Neural cell (in vitro differentiated cells): Measurements from ENCODE around the gene ZNF132. TPM values are rescaled to one million over a fixed set of nuclear protein-coding genes. Genes with fewer than 3 reads are reported as not detected.

Experiments
- H2AFZ ChIP-seq: fragments of 200-600, 300-800 bp; sonication (generic), shearing (Covaris generic); 2 replicates; pipeline ENCODE4 v1.6.0; 2014; ENCODE audit warnings: low read depth, mild to moderate bottlenecking, antibody characterized with exemption, low read length, moderate library complexity
- H3F3A ChIP-seq: fragments of 200-600 bp; shearing (Covaris generic); 2 replicates; pipeline ENCODE4 v1.6.1; 2016; ENCODE audit warnings: mild to moderate bottlenecking, moderate library complexity, mixed read lengths, antibody characterized with exemption, low read length; ENCODE audit not compliant: insufficient read depth, poor library complexity, severe bottlenecking
- H3K27ac ChIP-seq: fragments of 200-600, 300-800 bp; sonication (generic), shearing (Covaris generic); 2 replicates; pipeline ENCODE4 v1.5.1; 2014; ENCODE audit warnings: mild to moderate bottlenecking, low read length, moderate library complexity
- H3K27me3 ChIP-seq: fragments of 300-800, 200-600 bp; sonication (generic), shearing (Covaris generic); 2 replicates; pipeline ENCODE4 v1.6.0; 2014; ENCODE audit warnings: mild to moderate bottlenecking, low read depth, low read length, moderate library complexity; ENCODE audit not compliant: insufficient read depth
- H3K36me3 ChIP-seq: fragments of 300-800, 200-600 bp; sonication (generic), shearing (Covaris generic); 2 replicates; pipeline ENCODE4 v1.5.1; 2014; ENCODE audit warnings: mild to moderate bottlenecking, antibody characterized with exemption, low read length, moderate library complexity; ENCODE audit not compliant: insufficient read depth
- H3K4me2 ChIP-seq: fragments of 300-800, 200-600 bp; sonication (generic), shearing (Covaris generic); 2 replicates; pipeline ENCODE4 v1.6.0; 2014; ENCODE audit warnings: mild to moderate bottlenecking, low read length
- H3K4me3 ChIP-seq: fragments of 300-800, 200-600 bp; sonication (generic), shearing (Covaris generic); 2 replicates; pipeline ENCODE4 v1.5.1; 2014; ENCODE audit warnings: mild to moderate bottlenecking, low read length, moderate library complexity
- H3K79me2 ChIP-seq: fragments of 200-600 bp; shearing (Covaris generic); replicated peaks from 2 replicates; pipeline ENCODE4 v1.6.0; 2014; ENCODE audit warnings: mild to moderate bottlenecking, low read length, moderate library complexity; ENCODE audit not compliant: insufficient read depth
- H3K9ac ChIP-seq: fragments of 300-800, 200-600 bp; sonication (generic), shearing (Covaris generic); 2 replicates; pipeline ENCODE4 v1.6.1; 2016; ENCODE audit warnings: mild to moderate bottlenecking, low read length, mixed read lengths
- H3K9me2 ChIP-seq: fragments of 200-600 bp; shearing (Covaris generic); 2 replicates; pipeline ENCODE4 v1.6.1; 2016; ENCODE audit warnings: mild to moderate bottlenecking, low read length, mixed read lengths; ENCODE audit not compliant: insufficient read depth
- H3K9me3 ChIP-seq: fragments of 200-600, 300-800 bp; sonication (generic), shearing (Covaris generic); 2 replicates; pipeline ENCODE4 v1.6.1; 2016; ENCODE audit warnings: mild to moderate bottlenecking, mixed run types, low read length, moderate library complexity, mixed read lengths
- H4K20me1 ChIP-seq: fragments of 200-600 bp; shearing (Covaris generic); 2 replicates; pipeline ENCODE4 v1.6.1; 2016; ENCODE audit warnings: mild to moderate bottlenecking, mixed run types; ENCODE audit not compliant: insufficient read depth
- EP300 ChIP-seq: fragments of 450-650 bp; conservative IDR thresholded peaks from 2 replicates; pipeline ENCODE4 v1.6.1; 2014; ENCODE audit warnings: antibody characterized with exemption, mild to moderate bottlenecking, moderate library complexity; ENCODE audit not compliant: poor library complexity, severe bottlenecking
- EZH2 ChIP-seq: fragments of 200-600, 300-800 bp; shearing (Covaris generic), sonication (generic); IDR thresholded peaks from 2 replicates; pipeline ENCODE4 v1.6.1; 2014; ENCODE audit warnings: antibody characterized with exemption, low read length, borderline replicate concordance, mild to moderate bottlenecking; ENCODE audit not compliant: insufficient read depth, poor library complexity, severe bottlenecking
- MXI1 ChIP-seq: fragments of 450-650 bp; conservative IDR thresholded peaks from 2 replicates; pipeline ENCODE4 v1.6.1; 2014; ENCODE audit warnings: antibody characterized with exemption, mild to moderate bottlenecking; ENCODE audit not compliant: poor library complexity, severe bottlenecking
- POLR2AphosphoS5 ChIP-seq: IDR thresholded peaks from 2 replicates; pipeline ENCODE4 v1.6.1; 2012
- RAD21 ChIP-seq: fragments of 450-650 bp; conservative IDR thresholded peaks from 2 replicates; pipeline ENCODE4 v1.6.1; 2014; ENCODE audit warnings: antibody characterized with exemption, mild to moderate bottlenecking, moderate library complexity
- SMC3 ChIP-seq: fragments of 450-650 bp; conservative IDR thresholded peaks from 2 replicates; pipeline ENCODE4 v1.6.1; 2014; ENCODE audit warnings: antibody characterized with exemption, mild to moderate bottlenecking, moderate library complexity; ENCODE audit not compliant: poor library complexity
- TAF1 ChIP-seq: IDR thresholded peaks from 2 replicates; pipeline ENCODE4 v1.6.1; 2012; ENCODE audit warnings: low read depth
- polyA plus RNA-seq: library from polyadenylated mRNA; depleted of rRNA; stranded (reverse); fragments of >200 nt; gene quantifications from 2 replicates; pipeline ENCODE4 v1.2.3, GENCODE V29; 2014
- TF ChIP-seq, protein P1 (sequence below): IDR thresholded peaks from 2 replicates; pipeline ENCODE4 v1.6.1; 2012; ENCODE audit warnings: borderline replicate concordance
- TF ChIP-seq, protein P2 (sequence below): fragments of 450-650 bp; IDR thresholded peaks from 2 replicates; pipeline ENCODE4 v1.5.1; 2014; ENCODE audit warnings: antibody characterized with exemption, mild to moderate bottlenecking, moderate library complexity; ENCODE audit not compliant: poor library complexity, severe bottlenecking

The ZNF132 gene
- polyA plus RNA-seq, 1 donor from 2014 or later = 0.77 TPM

- Histone ChIP-seq H3F3A (no peaks in the 10 kb centered on the region), H3K4me3 (no peak overlapping the region), H2AFZ (no peak overlapping the region), H3K36me3 (no peaks in the 10 kb centered on the region), H3K4me2 (no peak overlapping the region), H3K27me3 (no peaks in the 10 kb centered on the region), H4K20me1 (no peaks in the 10 kb centered on the region), H3K27ac (no peak overlapping the region), H3K9me2 (no peaks in the 10 kb centered on the region), H3K79me2 (peaks cover 10% of the 10 kb centered on the region), H3K9me3 (no peaks in the 10 kb centered on the region), H3K9ac (no peak overlapping the region)
- TF ChIP-seq MXI1 = no peak
- no peak for TF ChIP-seq SMC3
- TF ChIP-seq, protein P1, sequence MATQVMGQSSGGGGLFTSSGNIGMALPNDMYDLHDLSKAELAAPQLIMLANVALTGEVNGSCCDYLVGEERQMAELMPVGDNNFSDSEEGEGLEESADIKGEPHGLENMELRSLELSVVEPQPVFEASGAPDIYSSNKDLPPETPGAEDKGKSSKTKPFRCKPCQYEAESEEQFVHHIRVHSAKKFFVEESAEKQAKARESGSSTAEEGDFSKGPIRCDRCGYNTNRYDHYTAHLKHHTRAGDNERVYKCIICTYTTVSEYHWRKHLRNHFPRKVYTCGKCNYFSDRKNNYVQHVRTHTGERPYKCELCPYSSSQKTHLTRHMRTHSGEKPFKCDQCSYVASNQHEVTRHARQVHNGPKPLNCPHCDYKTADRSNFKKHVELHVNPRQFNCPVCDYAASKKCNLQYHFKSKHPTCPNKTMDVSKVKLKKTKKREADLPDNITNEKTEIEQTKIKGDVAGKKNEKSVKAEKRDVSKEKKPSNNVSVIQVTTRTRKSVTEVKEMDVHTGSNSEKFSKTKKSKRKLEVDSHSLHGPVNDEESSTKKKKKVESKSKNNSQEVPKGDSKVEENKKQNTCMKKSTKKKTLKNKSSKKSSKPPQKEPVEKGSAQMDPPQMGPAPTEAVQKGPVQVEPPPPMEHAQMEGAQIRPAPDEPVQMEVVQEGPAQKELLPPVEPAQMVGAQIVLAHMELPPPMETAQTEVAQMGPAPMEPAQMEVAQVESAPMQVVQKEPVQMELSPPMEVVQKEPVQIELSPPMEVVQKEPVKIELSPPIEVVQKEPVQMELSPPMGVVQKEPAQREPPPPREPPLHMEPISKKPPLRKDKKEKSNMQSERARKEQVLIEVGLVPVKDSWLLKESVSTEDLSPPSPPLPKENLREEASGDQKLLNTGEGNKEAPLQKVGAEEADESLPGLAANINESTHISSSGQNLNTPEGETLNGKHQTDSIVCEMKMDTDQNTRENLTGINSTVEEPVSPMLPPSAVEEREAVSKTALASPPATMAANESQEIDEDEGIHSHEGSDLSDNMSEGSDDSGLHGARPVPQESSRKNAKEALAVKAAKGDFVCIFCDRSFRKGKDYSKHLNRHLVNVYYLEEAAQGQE = no peak
- TF ChIP-seq, protein P2, sequence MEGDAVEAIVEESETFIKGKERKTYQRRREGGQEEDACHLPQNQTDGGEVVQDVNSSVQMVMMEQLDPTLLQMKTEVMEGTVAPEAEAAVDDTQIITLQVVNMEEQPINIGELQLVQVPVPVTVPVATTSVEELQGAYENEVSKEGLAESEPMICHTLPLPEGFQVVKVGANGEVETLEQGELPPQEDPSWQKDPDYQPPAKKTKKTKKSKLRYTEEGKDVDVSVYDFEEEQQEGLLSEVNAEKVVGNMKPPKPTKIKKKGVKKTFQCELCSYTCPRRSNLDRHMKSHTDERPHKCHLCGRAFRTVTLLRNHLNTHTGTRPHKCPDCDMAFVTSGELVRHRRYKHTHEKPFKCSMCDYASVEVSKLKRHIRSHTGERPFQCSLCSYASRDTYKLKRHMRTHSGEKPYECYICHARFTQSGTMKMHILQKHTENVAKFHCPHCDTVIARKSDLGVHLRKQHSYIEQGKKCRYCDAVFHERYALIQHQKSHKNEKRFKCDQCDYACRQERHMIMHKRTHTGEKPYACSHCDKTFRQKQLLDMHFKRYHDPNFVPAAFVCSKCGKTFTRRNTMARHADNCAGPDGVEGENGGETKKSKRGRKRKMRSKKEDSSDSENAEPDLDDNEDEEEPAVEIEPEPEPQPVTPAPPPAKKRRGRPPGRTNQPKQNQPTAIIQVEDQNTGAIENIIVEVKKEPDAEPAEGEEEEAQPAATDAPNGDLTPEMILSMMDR = no peak
- no peak for TF ChIP-seq POLR2AphosphoS5
- no peak for TF ChIP-seq TAF1
- no peak for TF ChIP-seq EP300
- no peak for TF ChIP-seq EZH2
- no peak for TF ChIP-seq RAD21
These were observed 46.8 kb downstream of the ZNF132 start for GRCh38 chr19:58392945-58393724.

GRCh38 chr19:58388175-58388526 lies 51.8 kb downstream of the ZNF132 start:
- Histone ChIP-seq H3K79me2 (peaks cover 20% of the 10 kb centered on the region), H3K27me3 (no peaks in the 10 kb centered on the region), H3K36me3 (no peaks in the 10 kb centered on the region), H3K9ac (peak overlapping the region; percentile 92), H3K4me2 (peak overlapping the region; percentile 89), H4K20me1 (no peaks in the 10 kb centered on the region), H3F3A (peaks cover 4% of the 10 kb centered on the region), H2AFZ (no peak overlapping the region), H3K9me3 (no peaks in the 10 kb centered on the region), H3K27ac (peak overlapping the region; percentile 95), H3K9me2 (no peaks in the 10 kb centered on the region), H3K4me3 (peak overlapping the region; percentile 77)
- TF ChIP-seq, protein P2 = no peak
- TF ChIP-seq MXI1 (no peak), TAF1 (no peak), POLR2AphosphoS5 (no peak), RAD21 (no peak), SMC3 (no peak), EP300 (no peak)
- TF ChIP-seq, protein P1 = no peak
